Stimulated activated CD8-positive, alpha-beta memory T cell treated with anti-CD3 and anti-CD28 coated beads, Interleukin-12 subunit alpha, Interleukin-12 subunit beta, amount 100 ng/mL, for 24 hours (primary cell): Measurements from ENCODE around the gene NOS1.
"Not testable (repeated sequence)": the region's sequence is repeated elsewhere in the genome, so short reads cannot be mapped to it uniquely, and the experiment has no call there.

Source experiments
- DNase-seq: peaks from one replicate; pipeline ENCODE4 v3.0.0-alpha.2; 2020; ENCODE audit errors: extremely low read depth

Gene NOS1

DNA sequence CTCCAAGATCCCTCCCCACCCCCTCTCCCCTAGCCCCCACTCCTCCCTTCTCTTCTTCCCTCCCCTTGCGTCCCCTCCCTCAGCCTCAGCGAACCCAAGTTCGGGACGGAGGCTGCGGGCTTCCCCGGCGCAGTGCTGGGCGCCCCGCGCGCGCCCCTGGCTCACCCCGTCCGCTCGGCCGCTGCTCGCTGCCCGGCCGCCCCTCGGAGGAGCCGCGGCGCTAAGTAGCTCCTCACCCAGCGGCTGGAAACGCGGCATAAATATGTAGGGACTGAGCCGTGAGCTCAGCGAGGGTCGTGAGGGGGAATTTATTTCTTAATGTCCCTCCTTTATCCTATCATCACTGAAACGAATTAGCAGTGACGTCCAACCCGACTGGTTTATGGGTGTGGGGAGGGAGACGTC, at the start of gene NOS1:
TSS of gene NOS1 (minus strand) at position 280 of the 405 bp plus-strand sequence. CDS start 30,557 bp downstream, outside the sequence.
- DNase-seq: no peak

DNA sequence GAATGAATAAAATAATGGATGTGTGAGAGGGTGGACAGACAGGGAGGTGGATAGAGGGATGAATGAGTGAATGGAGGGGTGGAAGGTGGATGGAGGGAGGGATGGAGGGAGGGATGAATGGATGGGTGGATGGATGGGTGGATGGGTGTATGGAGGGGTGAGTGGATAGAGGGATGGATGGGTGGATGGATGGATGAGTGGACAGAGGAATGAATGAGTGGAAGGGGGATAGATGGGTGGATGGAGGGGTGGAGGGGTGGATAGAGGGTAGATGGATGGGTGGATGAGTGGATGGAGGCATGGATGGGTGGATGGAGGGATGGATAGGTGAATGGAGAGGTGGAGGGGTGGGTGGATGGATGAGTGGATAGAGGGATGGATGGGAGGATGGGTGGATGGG, 47.9 kb upstream of the NOS1 start:
- DNase-seq: no peak

- no peak for DNase-seq
Observed at GRCh38 chr12:117408161-117408791, 46.9 kb upstream of the NOS1 start.

GRCh38 chr12:117404940-117405339, 43.5 kb upstream of the NOS1 start:
- DNase-seq: no peak

- DNase-seq: no peak
Observed at GRCh38 chr12:117404203-117404853, 42.9 kb upstream of the NOS1 start.

DNA sequence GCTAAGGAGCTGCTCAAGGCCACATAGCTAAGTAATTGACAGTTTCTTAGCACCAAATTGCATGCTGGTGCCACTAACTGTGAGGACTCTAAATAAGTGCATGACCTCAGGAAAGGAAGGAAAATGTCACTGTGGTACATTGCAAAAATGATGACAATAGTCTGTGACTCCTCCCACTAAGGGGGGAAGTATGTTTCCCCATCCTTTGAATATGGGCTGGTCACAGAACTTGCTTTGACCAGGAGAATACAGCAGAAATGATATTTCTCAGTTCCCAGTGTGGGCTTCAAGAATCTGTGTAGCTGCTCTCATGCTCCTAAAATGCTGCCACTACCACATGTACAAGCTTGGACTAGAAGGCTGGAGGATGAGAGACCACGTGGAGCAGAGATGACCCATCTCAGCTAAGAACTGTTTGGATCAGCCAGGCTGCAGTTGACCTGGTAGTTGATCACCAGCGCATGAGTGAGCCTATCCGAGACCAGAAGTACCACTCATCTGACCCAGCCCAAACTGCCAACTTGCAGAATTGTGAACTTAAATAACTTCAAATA, 42.2 kb upstream of the NOS1 start:
- no peak for DNase-seq

DNA sequence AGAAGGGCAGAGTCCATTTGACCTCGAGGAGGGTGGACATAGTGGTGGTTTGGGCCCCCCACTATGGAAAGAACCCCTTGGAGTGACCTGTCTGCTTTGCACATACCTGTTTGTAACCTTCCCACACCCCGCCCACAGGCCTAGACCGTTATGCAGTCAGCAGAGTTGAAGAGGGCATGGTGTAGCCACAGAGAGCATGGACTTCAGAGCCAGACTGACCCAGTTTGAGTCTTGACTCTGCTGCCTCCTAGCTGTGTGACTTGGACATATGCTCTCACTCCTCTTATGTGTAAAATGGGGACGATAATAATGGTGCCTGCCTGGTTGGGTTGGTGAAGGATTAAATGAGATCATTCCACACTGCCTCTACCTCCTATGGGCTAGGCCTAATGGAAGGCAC, 40.9 kb upstream of the NOS1 start:
- no peak for DNase-seq

DNA sequence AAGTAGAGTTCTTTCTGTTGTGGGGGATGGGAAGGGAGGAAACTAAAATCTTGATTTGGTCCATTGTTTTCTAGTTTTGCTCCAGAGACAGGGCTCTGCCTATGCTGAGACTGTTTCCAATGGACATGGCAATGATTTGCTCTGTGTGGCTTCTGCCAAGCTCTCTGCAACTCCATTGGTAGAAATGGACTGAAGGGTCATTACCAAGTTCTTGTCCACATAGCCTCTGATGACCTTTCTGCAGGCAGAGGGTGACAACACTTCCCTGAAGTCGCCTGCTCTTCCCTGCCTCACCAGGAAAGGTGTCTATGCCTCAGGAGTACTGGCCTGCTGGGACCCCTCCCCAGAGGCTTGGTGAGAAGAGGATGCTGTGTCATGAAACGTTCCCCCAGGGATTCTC, 39.5 kb upstream of the NOS1 start:
- no peak for DNase-seq

- not testable (repeated sequence) for DNase-seq
Observed at GRCh38 chr12:117398482-117398881, 37.1 kb upstream of the NOS1 start.

DNA sequence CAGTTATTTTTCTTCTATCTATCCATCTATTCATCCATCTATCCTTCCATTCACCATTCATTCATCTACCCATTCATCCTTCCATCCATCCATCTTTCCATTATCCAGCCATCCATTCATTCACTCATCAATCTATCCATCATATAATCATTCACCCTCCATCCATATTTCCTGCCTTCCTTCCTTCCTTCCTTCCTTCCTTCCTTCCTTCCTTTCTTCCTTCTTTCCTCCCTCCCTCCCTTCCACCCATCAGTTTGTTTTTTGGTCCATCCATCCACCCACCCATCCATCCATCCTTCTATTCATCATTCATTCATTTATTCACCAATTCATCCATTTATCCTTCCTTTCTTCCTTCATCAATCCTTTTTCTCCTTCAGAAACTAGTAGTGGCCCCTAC, 34.3 kb upstream of the NOS1 start:
- no peak for DNase-seq

DNA sequence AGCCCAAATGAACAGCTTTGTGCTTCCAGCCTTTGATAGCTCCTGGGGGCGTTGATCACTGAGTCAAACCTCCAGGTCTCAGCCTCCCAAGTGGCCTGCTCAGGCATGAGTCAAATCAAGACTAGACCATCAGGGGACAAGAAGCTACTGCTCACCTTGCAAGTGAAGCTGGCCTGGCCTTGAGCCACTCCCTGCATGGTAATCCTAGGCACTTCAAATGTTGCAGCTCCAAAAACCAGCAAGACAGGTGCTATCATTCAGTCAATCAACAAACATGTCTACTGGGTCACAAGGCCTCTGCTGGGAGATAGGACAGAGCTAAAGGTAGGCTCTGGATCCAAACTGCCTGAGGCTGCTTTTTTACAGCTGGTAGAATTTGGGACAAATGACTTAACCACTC, 33.1 kb upstream of the NOS1 start:
- no peak for DNase-seq

GRCh38 chr12:117393656-117394055, 32.2 kb upstream of the NOS1 start:
- DNase-seq: no peak

DNA sequence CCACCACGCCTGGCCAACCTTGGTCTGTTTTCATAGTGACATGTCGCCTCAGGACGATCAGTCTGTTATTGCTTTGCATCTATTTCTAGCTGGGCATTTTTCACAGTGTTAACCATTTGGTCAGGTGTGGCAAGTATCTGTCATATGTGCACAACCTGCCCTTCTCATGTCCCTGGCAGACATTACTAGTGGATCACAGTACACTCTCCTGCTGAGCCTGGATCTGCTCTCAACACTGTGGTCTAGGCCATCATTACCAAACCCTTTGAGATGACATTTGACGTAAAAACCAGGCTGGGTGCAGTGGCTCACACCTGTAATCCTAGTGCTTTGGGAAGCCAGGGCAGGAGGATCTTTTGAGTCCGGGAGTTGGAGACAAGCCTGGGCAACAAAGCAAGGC, 29.4 kb upstream of the NOS1 start:
- DNase-seq: no peak

- no peak for DNase-seq
Observed at GRCh38 chr12:117388951-117389446, 27.6 kb upstream of the NOS1 start.

- DNase-seq: no peak
Observed at GRCh38 chr12:117387832-117388231, 26.4 kb upstream of the NOS1 start.

DNA sequence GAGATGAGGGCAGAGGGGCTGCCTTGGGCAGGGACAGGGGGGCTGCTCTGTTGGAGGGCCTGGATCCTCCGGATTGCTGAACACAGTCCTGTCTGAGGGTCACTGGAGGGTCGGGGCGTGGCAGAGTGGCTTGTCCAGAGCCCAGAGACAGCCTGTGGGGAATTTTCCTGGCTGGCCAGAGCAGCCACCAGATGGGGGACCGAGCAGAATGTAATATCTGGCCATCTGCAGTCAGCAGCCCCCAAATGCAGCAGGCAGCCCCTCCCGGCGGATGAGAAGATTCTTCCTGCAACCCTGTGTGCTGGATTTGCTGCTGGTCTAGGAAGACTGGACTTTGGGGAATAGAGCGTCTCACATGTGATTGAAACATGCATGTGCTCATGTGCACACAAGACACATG, 23.3 kb upstream of the NOS1 start:
- no peak for DNase-seq

GRCh38 chr12:117380083-117380482, 18.7 kb upstream of the NOS1 start:
- no peak for DNase-seq

DNA sequence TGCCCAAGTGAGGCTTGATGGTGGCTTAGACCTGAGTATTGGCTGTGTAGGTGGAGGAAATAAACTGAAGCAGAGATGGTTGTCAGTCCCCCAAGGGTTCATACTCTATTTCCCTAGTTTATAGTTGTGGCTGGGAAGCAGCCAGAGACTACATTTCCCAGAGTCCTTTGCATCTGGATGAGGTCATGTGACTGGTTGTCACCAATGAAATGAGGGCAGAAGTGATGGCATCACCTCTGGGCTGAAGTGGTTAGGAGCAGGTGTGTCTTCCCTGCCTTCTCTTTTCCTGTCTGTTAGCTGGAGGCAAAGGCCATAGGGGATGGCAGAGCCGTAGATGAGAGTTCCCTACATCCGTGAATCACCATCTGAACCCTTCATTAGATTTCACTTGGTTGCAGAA, 16.3 kb upstream of the NOS1 start:
- DNase-seq: no peak

DNA sequence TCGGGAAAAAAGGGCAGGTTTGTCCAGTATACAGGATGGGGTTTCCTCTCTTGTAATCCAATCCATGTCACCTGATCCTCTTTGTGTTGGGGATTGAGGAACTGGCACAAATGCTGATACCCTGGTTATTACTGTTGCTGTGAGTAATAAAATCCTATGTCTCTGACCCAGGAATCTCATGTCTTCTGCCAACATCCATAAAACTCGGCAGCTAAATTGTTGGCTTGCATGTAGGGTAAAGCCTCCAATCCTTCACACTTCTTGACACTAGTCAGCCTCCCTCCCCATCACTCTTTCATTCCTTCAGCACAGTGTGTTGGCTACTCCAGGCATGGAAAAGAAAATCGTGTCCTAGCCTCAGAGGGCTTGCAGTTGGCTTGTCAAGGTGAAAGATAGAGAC, 9.2 kb upstream of the NOS1 start:
- no peak for DNase-seq

DNA sequence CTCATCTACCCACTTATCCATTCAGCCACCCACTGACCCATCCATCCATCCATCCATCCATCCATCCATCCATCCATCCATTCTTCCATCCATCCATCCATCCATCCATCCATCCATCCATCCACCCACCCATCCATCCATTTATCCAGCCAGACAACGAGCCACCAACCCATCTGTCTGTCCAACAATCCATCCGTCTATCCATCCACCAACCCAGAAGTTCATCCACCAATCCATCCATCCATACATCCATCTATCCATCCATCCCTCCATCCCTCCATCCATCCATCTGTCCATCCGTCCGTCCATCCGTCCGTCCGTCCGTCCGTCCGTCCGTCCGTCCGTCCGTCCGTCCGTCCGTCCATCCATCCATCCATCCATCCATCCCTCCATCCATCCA, 8.6 kb upstream of the NOS1 start:
- not testable (repeated sequence) for DNase-seq

GRCh38 chr12:117367006-117367638, 5.7 kb upstream of the NOS1 start:
- DNase-seq: no peak

GRCh38 chr12:117365049-117365616, 3.7 kb upstream of the NOS1 start:
- DNase-seq: no peak
